ENCODE results near the gene PSMB7.

The PSMB7 gene

DNA sequence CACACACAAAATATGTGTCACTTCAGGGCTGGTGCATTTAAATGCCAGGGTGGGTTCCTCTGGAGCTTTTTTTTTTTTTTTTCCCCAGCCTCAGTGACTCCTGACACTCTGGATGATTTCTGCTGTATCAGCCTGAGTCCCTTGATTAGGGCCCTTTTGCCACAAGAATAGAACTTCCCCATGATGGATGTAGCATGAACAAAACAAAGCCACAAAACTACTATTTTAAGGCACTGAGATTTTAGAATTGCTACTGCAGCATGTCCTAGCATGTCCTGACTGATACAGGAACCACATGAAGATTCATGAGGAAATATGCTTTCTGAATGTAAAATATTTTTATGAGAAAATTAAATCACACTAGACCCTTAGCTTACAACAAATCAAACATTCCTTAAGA, 21.1 kb upstream of the PSMB7 start:
- Histone ChIP-seq H2AFZ (ENCODE audit: low read depth, low read length, severe bottlenecking) (no peak overlapping the region), H3F3A (ENCODE audit: insufficient read depth) (no peaks in the 10 kb centered on the region), H3K9ac (ENCODE audit: low read length) (no peak overlapping the region), H4K20me1 (ENCODE audit: low read depth, low read length) (no peaks in the 10 kb centered on the region), H3K79me2 (ENCODE audit: insufficient read depth, low read length) (no peaks in the 10 kb centered on the region), H3K4me3 (ENCODE audit: insufficient read depth, low read length, poor library complexity, severe bottlenecking) (no peak overlapping the region), H3K27me3 (ENCODE audit: low read length) (no peaks in the 10 kb centered on the region), H3K27ac (ENCODE audit: low read depth, low read length) (no peak overlapping the region), H3K4me2 (ENCODE audit: low read depth, low read length, poor library complexity, severe bottlenecking) (no peak overlapping the region), H3K9me2 (replicated peaks; ENCODE audit: insufficient read depth, low read length) (no peaks in the 10 kb centered on the region), H3K36me3 (ENCODE audit: low read length) (no peaks in the 10 kb centered on the region), H3K9me3 (ENCODE audit: insufficient read depth, low read length) (no peaks in the 10 kb centered on the region)
- TF ChIP-seq EZH2phosphoT487 (conservative IDR thresholded peaks at IDR 0.05; ENCODE audit: low read length), result no peak
- TF ChIP-seq, protein P1, sequence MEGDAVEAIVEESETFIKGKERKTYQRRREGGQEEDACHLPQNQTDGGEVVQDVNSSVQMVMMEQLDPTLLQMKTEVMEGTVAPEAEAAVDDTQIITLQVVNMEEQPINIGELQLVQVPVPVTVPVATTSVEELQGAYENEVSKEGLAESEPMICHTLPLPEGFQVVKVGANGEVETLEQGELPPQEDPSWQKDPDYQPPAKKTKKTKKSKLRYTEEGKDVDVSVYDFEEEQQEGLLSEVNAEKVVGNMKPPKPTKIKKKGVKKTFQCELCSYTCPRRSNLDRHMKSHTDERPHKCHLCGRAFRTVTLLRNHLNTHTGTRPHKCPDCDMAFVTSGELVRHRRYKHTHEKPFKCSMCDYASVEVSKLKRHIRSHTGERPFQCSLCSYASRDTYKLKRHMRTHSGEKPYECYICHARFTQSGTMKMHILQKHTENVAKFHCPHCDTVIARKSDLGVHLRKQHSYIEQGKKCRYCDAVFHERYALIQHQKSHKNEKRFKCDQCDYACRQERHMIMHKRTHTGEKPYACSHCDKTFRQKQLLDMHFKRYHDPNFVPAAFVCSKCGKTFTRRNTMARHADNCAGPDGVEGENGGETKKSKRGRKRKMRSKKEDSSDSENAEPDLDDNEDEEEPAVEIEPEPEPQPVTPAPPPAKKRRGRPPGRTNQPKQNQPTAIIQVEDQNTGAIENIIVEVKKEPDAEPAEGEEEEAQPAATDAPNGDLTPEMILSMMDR (IDR thresholded peaks at IDR 0.05; ENCODE audit: insufficient read depth, low read length, poor library complexity, severe bottlenecking), result no peak

DNA sequence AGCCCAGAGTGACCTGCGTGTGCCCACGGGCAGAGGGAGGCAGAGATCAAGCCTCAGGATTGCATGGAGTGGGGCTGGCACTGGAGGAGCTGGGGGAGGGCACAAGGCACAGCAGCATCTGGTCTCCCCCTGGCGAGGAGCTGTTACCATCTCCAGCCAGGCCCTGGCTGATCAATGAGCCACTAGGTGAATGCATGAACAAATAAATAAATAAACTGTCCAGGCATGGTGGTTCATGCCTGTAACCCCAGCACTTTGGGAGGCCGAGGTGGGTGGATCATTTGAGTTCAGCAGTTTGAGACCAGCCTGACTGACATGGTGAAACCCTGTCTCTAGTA, 14.3 kb upstream of the PSMB7 start:
- Histone ChIP-seq H3K4me3 (ENCODE audit: insufficient read depth, low read length, poor library complexity, severe bottlenecking) (no peak overlapping the region), H2AFZ (ENCODE audit: low read depth, low read length, severe bottlenecking) (no peak overlapping the region), H3K9me2 (replicated peaks; ENCODE audit: insufficient read depth, low read length) (no peaks in the 10 kb centered on the region), H3K9ac (ENCODE audit: low read length) (no peak overlapping the region), H3F3A (ENCODE audit: insufficient read depth) (no peaks in the 10 kb centered on the region), H4K20me1 (ENCODE audit: low read depth, low read length) (no peaks in the 10 kb centered on the region), H3K79me2 (ENCODE audit: insufficient read depth, low read length) (no peaks in the 10 kb centered on the region), H3K36me3 (ENCODE audit: low read length) (no peaks in the 10 kb centered on the region), H3K4me2 (ENCODE audit: low read depth, low read length, poor library complexity, severe bottlenecking) (no peak overlapping the region), H3K27me3 (ENCODE audit: low read length) (no peaks in the 10 kb centered on the region), H3K9me3 (ENCODE audit: insufficient read depth, low read length) (no peaks in the 10 kb centered on the region), H3K27ac (ENCODE audit: low read depth, low read length) (no peak overlapping the region)
- TF ChIP-seq, protein P1 (IDR thresholded peaks at IDR 0.05; ENCODE audit: insufficient read depth, low read length, poor library complexity, severe bottlenecking), result no peak
- TF ChIP-seq EZH2phosphoT487 (conservative IDR thresholded peaks at IDR 0.05; ENCODE audit: low read length), result no peak

DNA sequence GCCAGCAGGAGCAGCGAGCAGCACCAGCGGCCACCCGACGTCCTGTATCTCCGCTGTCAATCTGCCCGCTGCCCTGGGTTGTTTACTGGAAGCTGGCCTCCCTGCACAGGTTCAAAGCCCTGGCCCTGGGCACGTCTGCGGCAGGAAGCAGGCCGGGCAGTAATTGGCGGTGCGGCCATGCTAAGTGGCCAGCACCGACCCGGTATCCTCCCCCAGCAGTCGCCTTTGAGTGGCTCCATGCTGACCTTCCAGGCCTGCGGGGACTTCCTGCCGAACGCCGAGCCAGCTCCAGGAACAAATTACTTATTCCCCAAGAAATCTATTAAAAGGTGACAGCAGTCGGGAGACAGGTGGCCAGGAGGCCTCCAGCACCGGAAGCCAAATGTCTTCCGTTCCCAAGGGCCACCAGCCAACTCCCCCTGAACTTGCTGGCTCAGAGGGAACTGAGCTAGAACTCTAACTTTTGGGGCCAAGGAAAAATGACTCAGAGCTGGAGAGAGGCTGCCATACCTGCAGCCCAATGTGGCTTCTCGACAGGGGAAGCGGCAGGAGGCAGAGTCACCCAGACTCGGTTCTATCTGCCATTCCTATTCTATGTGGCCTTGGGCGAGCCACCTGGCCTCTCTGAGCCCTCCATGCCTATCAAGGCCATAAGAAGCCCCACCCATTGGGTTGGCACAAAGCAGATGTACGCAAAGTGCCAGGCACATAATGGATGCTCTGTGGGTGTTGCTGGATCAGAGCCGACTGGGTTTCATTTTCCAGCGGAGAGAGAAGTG, 13.7 kb upstream of the PSMB7 start:
- H2AFZ ChIP-seq (ENCODE audit: low read depth, low read length, severe bottlenecking), result no peak overlapping the region
- TF ChIP-seq EZH2phosphoT487 (conservative IDR thresholded peaks at IDR 0.05; ENCODE audit: low read length), result no peak
- TF ChIP-seq, protein P1 (IDR thresholded peaks at IDR 0.05; ENCODE audit: insufficient read depth, low read length, poor library complexity, severe bottlenecking), result no peak
- H3K27ac ChIP-seq (ENCODE audit: low read depth, low read length), result no peak overlapping the region

More for the DNA sequence above, 13.7 kb upstream of the PSMB7 start:
- no peaks in the 10 kb centered on the region for H4K20me1 ChIP-seq (ENCODE audit: low read depth, low read length)
- H3K9ac ChIP-seq (ENCODE audit: low read length), result no peak overlapping the region
- H3K9me2 ChIP-seq (replicated peaks; ENCODE audit: insufficient read depth, low read length), result no peaks in the 10 kb centered on the region
- H3F3A ChIP-seq (ENCODE audit: insufficient read depth), result no peaks in the 10 kb centered on the region
- no peaks in the 10 kb centered on the region for H3K9me3 ChIP-seq (ENCODE audit: insufficient read depth, low read length)
- H3K27me3 ChIP-seq (ENCODE audit: low read length), result no peaks in the 10 kb centered on the region
- H3K36me3 ChIP-seq (ENCODE audit: low read length), result no peaks in the 10 kb centered on the region
- H3K4me2 ChIP-seq (ENCODE audit: low read depth, low read length, poor library complexity, severe bottlenecking), result no peak overlapping the region
- no peaks in the 10 kb centered on the region for H3K79me2 ChIP-seq (ENCODE audit: insufficient read depth, low read length)
- H3K4me3 ChIP-seq (ENCODE audit: insufficient read depth, low read length, poor library complexity, severe bottlenecking), result no peak overlapping the region
